B cell (primary cell): ENCODE data around the gene ARHGEF33. TPM values are rescaled to one million over a fixed set of nuclear protein-coding genes. Genes with fewer than 3 reads are reported as not detected.

Source experiments
- ATAC-seq: fragments of 200-7000 bp; cut with Tn5 transposase; one replicate; pipeline ENCODE4 v1.10.0; 2021; ENCODE audit warnings: low read depth, mild to moderate bottlenecking, moderate number of reproducible peaks, moderate library complexity
- CTCF ChIA-PET: fragments of 350-600 bp; sonication (Branson Sonifier 250); formaldehyde crosslinking; loops from one replicate; lab custom pipeline; 2021; ENCODE audit warnings: antibody characterized with exemption, inconsistent platforms; lab: Charles Lee
- POLR2A ChIA-PET: fragments of 350-600 bp; sonication (Branson Sonifier 250); formaldehyde crosslinking; loops from one replicate; lab custom pipeline; 2021; ENCODE audit warnings: antibody characterized with exemption; lab: Charles Lee
- DNase-seq: peaks from one replicate; pipeline ENCODE4 v3.0.0; 2013
- H2AFZ ChIP-seq: 2 replicates; pipeline ENCODE4 v1.6.1; 2012; ENCODE audit warnings: mild to moderate bottlenecking, low read depth, low read length; ENCODE audit not compliant: insufficient read depth, poor library complexity, severe bottlenecking
- H3K27ac ChIP-seq, 2 donors: 1 replicate in 1 of 2; 2 replicates in 1 of 2; pipeline ENCODE4 v1.5.1; 2012 to 2013; ENCODE audit warnings: low read length in 2 of 2, mild to moderate bottlenecking in 2 of 2, moderate library complexity in 1 of 2
- H3K27me3 ChIP-seq, 4 experiments: fragments of 200-600 bp in 1 of 4; sonication (generic) in 1 of 4; replicated peaks in 1 of 4; 1 replicate in 2 of 4; 2 replicates in 2 of 4; pipeline versions ENCODE4 v1.6.1 to v1.7.0; 2013 to 2016; ENCODE audit warnings: low read length in 3 of 4, mild to moderate bottlenecking in 2 of 4, mixed read lengths in 1 of 4, moderate library complexity in 1 of 4; ENCODE audit not compliant: insufficient read depth in 4 of 4, control insufficient read depth in 3 of 4; ENCODE audit errors: control extremely low read depth in 1 of 4
- H3K36me3 ChIP-seq, 2 experiments: replicated peaks in 1 of 2; 1 replicate in 1 of 2; 2 replicates in 1 of 2; pipeline versions ENCODE4 v1.6.1 to v1.7.1; 2013; ENCODE audit warnings: low read length in 1 of 2; ENCODE audit not compliant: insufficient read depth in 2 of 2, control insufficient read depth in 1 of 2; ENCODE audit errors: control extremely low read depth in 1 of 2, extremely low read depth in 1 of 2
- H3K4me1 ChIP-seq, 2 donors: fragments of 200-600 bp in 1 of 2; sonication (generic) in 1 of 2; 1 replicate in 1 of 2; 2 replicates in 1 of 2; pipeline versions ENCODE4 v1.5.1 to v1.6.1; 2013 to 2017; ENCODE audit warnings: low read length in 2 of 2; ENCODE audit not compliant: control insufficient read depth in 2 of 2, insufficient read depth in 2 of 2
- H3K4me2 ChIP-seq: replicated peaks from 2 replicates; pipeline ENCODE3; 2012; ENCODE audit warnings: mild to moderate bottlenecking, low read depth, low read length; ENCODE audit not compliant: poor library complexity, severe bottlenecking
- H3K4me3 ChIP-seq, 5 experiments: fragments of 200-600 bp in 1 of 5; sonication (generic) in 1 of 5; 1 replicate in 3 of 5; 2 replicates in 2 of 5; pipeline versions ENCODE4 v1.5.1 to v1.7.0; 2011 to 2016; ENCODE audit warnings: low read length in 4 of 5, mild to moderate bottlenecking in 4 of 5, low read depth in 2 of 5, control low read depth in 1 of 5, moderate library complexity in 1 of 5; ENCODE audit not compliant: insufficient read depth in 1 of 5; ENCODE audit errors: control extremely low read depth in 1 of 5, extremely low read depth in 1 of 5
- H3K79me2 ChIP-seq: fragments of 200-600 bp; sonication (generic); one replicate; pipeline ENCODE4 v1.6.0; 2016; ENCODE audit warnings: low read length; ENCODE audit not compliant: control insufficient read depth, insufficient read depth
- H3K9ac ChIP-seq: fragments of 200-600 bp; sonication (generic); 2 replicates; pipeline ENCODE4 v1.6.1; 2017; ENCODE audit warnings: mild to moderate bottlenecking, low read length, moderate library complexity
- H3K9me3 ChIP-seq, 3 donors: one replicate each; pipeline versions ENCODE4 v1.6.1 to v1.7.1; 2013; ENCODE audit warnings: low read length in 2 of 3; ENCODE audit not compliant: control insufficient read depth in 2 of 3, insufficient read depth in 1 of 3; ENCODE audit errors: control extremely low read depth in 1 of 3
- H4K20me1 ChIP-seq: 2 replicates; pipeline ENCODE4 v1.6.0; 2012; ENCODE audit warnings: mild to moderate bottlenecking, low read length; ENCODE audit not compliant: insufficient read depth, control insufficient read depth, poor library complexity, severe bottlenecking
- H3K27ac Mint-ChIP-seq: one replicate; pipeline ENCODE4 v1.8.0; 2021; ENCODE audit warnings: mixed read lengths
- H3K27me3 Mint-ChIP-seq: one replicate; pipeline ENCODE4 v1.8.0; 2021; ENCODE audit warnings: mixed read lengths
- H3K4me1 Mint-ChIP-seq: one replicate; pipeline ENCODE4 v1.8.0; 2021; ENCODE audit warnings: mixed read lengths
- H3K4me3 Mint-ChIP-seq: one replicate; pipeline ENCODE4 v1.8.0; 2021; ENCODE audit warnings: mixed read lengths
- H3K9me3 Mint-ChIP-seq: one replicate; pipeline ENCODE4 v1.8.0; 2022; ENCODE audit warnings: mixed read lengths; ENCODE audit not compliant: insufficient read depth
- CTCF ChIP-seq: fragments of 200-600 bp; IDR thresholded peaks from one replicate; pipeline ENCODE4 v1.8.0; 2022; ENCODE audit warnings: antibody characterized with exemption, mild to moderate bottlenecking
- EZH2 ChIP-seq: IDR thresholded peaks from 2 replicates; pipeline ENCODE4 v1.6.1; 2012; ENCODE audit warnings: borderline replicate concordance, low read depth, mild to moderate bottlenecking, moderate library complexity, low read length; ENCODE audit not compliant: insufficient read depth, poor library complexity, severe bottlenecking
- WGBS: methylation state at CpG from one replicate; pipeline ENCODE4 v1.1.5; 2013; ENCODE audit warnings: missing lambda C conversion rate; ENCODE audit not compliant: insufficient coverage; 5-methylcytosine and 5-hydroxymethylcytosine counted together
- intact Hi-C: fragments of 100-400 bp; cut with micrococcal nuclease; formaldehyde crosslinking; loops from one replicate; pipeline ENCODE4 v1.10.0; 2022
- polyA plus RNA-seq: library from polyadenylated mRNA; depleted of rRNA; stranded (reverse); fragments of >200 nt; gene quantifications from 2 replicates; pipeline ENCODE4 v1.2.3, GENCODE V29; 2012
- total RNA-seq, 2 donors: library from RNA; stranded (reverse); fragments of 120-200 nt in 1 of 2; gene quantifications; 1 replicate in 1 of 2; 2 replicates in 1 of 2; pipeline versions ENCODE4 v1.2.3 to v1.2.4, GENCODE V29; 2013 to 2022

The ARHGEF33 gene
- total and polyA plus RNA-seq, 2 donors (not counting 1 experiment from before 2014, with no cell fraction given): 0.04 to 0.20 TPM

- POLR2A ChIA-PET: no interaction called here
- DNase-seq (no peak), ATAC-seq (no peak)
- H3K4me1 Mint-ChIP-seq: no peaks in the 10 kb centered on the region
- H3K27me3 Mint-ChIP-seq: no peaks in the 10 kb centered on the region
- no peaks in the 10 kb centered on the region for H3K9me3 ChIP-seq
- H3K4me3 Mint-ChIP-seq: no peak overlapping the region
- intact Hi-C loops: no loop called here
- no peak overlapping the region for H3K27ac ChIP-seq
- no peak overlapping the region for H3K9ac ChIP-seq
- H3K36me3 ChIP-seq: no peaks in the 10 kb centered on the region
- H3K4me2 ChIP-seq: no peak overlapping the region
- CTCF ChIA-PET: interaction anchor here (1.4 kb wide), 1 partner anchor 27 kb away, joined by 4 read pairs; no protein-coding TSS in a partner anchor
- TF ChIP-seq CTCF: no peak
- no peak for TF ChIP-seq EZH2
- no peaks in the 10 kb centered on the region for H3K27me3 ChIP-seq
- no peak overlapping the region for H3K27ac Mint-ChIP-seq
- no peak overlapping the region for H3K4me3 ChIP-seq
- H3K9me3 Mint-ChIP-seq: no peaks in the 10 kb centered on the region
- H3K79me2 ChIP-seq: no peaks in the 10 kb centered on the region
- no peak overlapping the region for H2AFZ ChIP-seq
- no peaks in the 10 kb centered on the region for H3K4me1 ChIP-seq
- WGBS: no CpG with 5 or more reads among the region's 6 CpGs
- H4K20me1 ChIP-seq: no peaks in the 10 kb centered on the region
These were observed 85.4 kb downstream of the ARHGEF33 start for GRCh38 chr2:38975042-38975441.

GRCh38 chr2:38977047-38977446 is 87.4 kb downstream of the ARHGEF33 start:
- no CpG with 5 or more reads among the region's 3 CpGs for WGBS
- Histone ChIP-seq H3K27ac (no peak overlapping the region), H3K9me3 (no peaks in the 10 kb centered on the region), H3K27me3 (no peaks in the 10 kb centered on the region), H3K36me3 (peaks cover 0 to 4% of the 10 kb centered on the region in 2 experiments), H2AFZ (no peak overlapping the region), H3K4me2 (no peak overlapping the region), H3K4me3 (no peak overlapping the region), H3K79me2 (no peaks in the 10 kb centered on the region), H4K20me1 (no peaks in the 10 kb centered on the region), H3K9ac (no peak overlapping the region), H3K4me1 (no peaks in the 10 kb centered on the region)
- no peak for DNase-seq
- POLR2A ChIA-PET: no interaction called here
- no peaks in the 10 kb centered on the region for H3K4me1 Mint-ChIP-seq
- CTCF ChIA-PET: no interaction called here
- intact Hi-C loops: no loop called here
- no peaks in the 10 kb centered on the region for H3K9me3 Mint-ChIP-seq
- no peak for TF ChIP-seq EZH2
- TF ChIP-seq CTCF: no peak
- H3K27me3 Mint-ChIP-seq: no peaks in the 10 kb centered on the region
- no peak for ATAC-seq
- no peak overlapping the region for H3K4me3 Mint-ChIP-seq
- H3K27ac Mint-ChIP-seq: no peak overlapping the region
